PC-9 (cell line): ENCODE measurements around the gene NELFB.

ENCODE experiments used
- EZH2 ChIP-seq: fragments of 200-600 bp; sonication (generic); IDR thresholded peaks from 2 replicates; pipeline ENCODE4 v1.8.0; 2017; ENCODE audit warnings: antibody characterized with exemption, low read depth
- TF ChIP-seq, protein P1 (sequence below): fragments of 200-600 bp; sonication (generic); conservative IDR thresholded peaks from 2 replicates; pipeline ENCODE4 v1.6.1; 2017; ENCODE audit warnings: mixed run types, antibody characterized with exemption, mild to moderate bottlenecking, moderate library complexity

DNA sequence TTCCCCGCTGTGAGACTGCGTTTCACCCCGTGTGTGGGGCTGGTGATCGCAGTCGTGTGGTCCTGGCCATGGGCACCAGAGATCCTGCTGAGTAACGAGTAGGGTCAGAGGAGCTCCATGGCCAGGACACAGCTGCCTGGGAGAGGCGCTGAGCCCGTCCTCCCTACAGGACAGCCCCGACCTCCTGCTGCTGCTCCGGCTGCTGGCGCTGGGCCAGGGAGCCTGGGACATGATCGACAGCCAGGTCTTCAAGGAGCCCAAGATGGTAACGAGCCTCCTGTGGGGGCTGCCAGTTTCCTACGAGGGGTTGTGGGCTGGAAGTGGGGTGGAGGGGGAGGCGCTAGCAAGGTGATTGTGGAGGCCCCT, 11.0 kb downstream of the NELFB start:
- TF ChIP-seq, protein P1, sequence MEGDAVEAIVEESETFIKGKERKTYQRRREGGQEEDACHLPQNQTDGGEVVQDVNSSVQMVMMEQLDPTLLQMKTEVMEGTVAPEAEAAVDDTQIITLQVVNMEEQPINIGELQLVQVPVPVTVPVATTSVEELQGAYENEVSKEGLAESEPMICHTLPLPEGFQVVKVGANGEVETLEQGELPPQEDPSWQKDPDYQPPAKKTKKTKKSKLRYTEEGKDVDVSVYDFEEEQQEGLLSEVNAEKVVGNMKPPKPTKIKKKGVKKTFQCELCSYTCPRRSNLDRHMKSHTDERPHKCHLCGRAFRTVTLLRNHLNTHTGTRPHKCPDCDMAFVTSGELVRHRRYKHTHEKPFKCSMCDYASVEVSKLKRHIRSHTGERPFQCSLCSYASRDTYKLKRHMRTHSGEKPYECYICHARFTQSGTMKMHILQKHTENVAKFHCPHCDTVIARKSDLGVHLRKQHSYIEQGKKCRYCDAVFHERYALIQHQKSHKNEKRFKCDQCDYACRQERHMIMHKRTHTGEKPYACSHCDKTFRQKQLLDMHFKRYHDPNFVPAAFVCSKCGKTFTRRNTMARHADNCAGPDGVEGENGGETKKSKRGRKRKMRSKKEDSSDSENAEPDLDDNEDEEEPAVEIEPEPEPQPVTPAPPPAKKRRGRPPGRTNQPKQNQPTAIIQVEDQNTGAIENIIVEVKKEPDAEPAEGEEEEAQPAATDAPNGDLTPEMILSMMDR: no peak
- TF ChIP-seq EZH2: no peak
